Fibroblast of gingiva (primary cell): ENCODE measurements around the gene HIVEP3.

Experiments used
- DNase-seq: peaks from one replicate; pipeline ENCODE4 v3.0.0-alpha.2; 2011; ENCODE audit warnings: low read depth

The HIVEP3 gene

GRCh38 chr1:41650028-41650880 is 268.5 kb downstream of the HIVEP3 start:
- no peak for DNase-seq

- no peak for DNase-seq
These were observed 269.2 kb downstream of the HIVEP3 start for GRCh38 chr1:41649396-41650027.

- no peak for DNase-seq
These were observed 269.9 kb downstream of the HIVEP3 start for GRCh38 chr1:41648844-41649243.

GRCh38 chr1:41648230-41648629 is 270.5 kb downstream of the HIVEP3 start:
- no peak for DNase-seq

GRCh38 chr1:41647221-41648135 is 271.2 kb downstream of the HIVEP3 start:
- DNase-seq = no peak

DNA sequence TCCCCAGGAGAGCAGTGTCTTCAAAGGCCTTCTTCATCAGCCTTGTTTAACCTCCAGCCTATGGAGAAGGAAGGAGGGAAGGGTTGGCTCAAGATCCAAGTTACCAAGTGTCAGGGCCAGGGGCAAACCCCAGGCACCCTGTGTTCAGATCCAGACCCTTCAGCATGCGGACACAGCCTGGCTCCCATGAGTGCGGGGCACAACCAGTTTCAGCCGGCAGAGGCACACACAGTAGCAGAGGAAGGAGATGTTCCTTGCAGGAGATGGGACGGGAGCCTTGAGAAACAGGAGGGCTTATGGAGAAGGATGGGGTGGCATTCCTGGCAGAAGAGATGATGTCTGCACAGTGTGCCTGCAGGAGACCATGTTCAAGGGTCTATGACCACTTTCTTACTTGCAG is 272.5 kb downstream of the HIVEP3 start:
- no peak for DNase-seq

- DNase-seq = no peak
These were observed 273.7 kb downstream of the HIVEP3 start for GRCh38 chr1:41645062-41645461.

GRCh38 chr1:41642922-41643821 is 275.6 kb downstream of the HIVEP3 start:
- no peak for DNase-seq

- no peak for DNase-seq
These were observed 276.7 kb downstream of the HIVEP3 start for GRCh38 chr1:41641941-41642527.

DNA sequence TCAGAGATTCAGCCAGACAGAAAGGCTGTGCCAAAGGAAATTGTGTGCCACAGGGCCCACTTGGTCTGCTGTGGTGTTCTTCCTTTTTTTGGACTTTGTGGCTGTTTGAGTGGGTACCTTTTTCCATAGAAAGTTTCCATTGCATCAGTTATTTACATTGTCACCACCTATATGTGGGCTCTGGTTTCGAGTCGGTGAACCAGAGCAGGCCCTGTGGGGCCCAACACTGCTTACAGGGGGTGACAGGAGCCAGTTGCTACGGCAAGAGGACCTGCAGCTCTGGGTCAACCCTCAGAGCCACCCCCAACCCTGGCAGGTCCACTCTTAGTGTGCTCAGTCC is 277.3 kb downstream of the HIVEP3 start:
- DNase-seq = no peak

GRCh38 chr1:41640756-41641474 is 277.8 kb downstream of the HIVEP3 start:
- DNase-seq = no peak

DNA sequence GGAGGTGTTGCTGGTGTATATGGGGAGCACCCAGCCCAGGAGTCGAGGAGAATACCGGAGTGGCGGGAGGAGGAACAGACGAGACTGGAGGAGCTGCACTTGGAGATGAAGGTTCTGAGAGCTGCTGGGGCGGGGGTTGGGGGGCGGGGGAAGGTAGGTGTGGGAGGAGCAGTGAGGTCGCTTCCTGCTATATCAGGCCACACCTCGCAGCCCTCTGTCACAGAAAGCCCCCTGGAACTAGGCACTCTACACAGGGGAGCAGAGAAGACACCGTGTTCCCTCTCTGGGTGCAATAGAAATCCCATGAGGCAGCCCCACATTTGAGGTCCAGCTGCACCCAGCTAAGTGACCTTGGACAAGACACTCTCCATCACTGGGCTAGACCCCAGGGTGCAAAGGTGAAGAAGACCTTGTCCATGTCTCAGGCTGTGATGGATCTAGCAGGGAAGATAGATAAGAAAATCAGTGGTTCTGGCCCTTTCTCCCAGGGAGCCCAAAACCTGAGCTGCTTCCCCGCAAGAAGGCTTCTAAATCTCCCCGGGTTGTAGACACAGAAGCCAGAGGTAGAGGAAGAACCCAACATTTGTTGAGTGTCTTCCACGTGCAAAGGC is 278.5 kb downstream of the HIVEP3 start:
- no peak for DNase-seq

DNA sequence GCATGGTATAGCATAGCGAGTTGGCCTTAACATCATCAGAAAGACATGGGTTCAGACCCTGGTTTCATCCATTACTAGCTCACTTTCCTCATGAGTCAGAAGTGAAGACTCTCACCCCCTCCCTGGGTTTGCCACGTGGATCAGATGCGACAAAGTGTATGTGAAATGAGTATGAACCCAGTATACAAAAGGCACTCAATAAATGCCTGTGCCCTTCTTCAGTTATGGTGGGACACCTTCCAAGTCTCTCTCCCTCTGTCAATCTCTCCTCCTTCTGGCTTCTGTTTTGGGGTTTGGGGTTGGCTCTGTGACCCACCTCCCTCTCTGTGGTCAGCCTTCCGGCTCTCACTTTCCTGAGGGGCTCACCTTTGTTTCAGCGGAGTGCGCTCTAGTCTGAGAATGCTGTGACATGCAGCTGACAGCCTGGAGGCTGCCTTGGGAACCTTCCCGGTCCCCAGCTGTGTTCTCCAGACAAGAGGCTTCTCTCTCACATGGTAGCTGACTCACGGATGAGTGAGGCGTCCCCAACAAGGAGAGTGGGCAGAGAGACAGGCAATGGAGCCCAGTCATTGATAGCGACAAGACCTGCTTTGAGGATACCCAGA is 279.3 kb downstream of the HIVEP3 start:
- DNase-seq = peak; percentile 30

DNA sequence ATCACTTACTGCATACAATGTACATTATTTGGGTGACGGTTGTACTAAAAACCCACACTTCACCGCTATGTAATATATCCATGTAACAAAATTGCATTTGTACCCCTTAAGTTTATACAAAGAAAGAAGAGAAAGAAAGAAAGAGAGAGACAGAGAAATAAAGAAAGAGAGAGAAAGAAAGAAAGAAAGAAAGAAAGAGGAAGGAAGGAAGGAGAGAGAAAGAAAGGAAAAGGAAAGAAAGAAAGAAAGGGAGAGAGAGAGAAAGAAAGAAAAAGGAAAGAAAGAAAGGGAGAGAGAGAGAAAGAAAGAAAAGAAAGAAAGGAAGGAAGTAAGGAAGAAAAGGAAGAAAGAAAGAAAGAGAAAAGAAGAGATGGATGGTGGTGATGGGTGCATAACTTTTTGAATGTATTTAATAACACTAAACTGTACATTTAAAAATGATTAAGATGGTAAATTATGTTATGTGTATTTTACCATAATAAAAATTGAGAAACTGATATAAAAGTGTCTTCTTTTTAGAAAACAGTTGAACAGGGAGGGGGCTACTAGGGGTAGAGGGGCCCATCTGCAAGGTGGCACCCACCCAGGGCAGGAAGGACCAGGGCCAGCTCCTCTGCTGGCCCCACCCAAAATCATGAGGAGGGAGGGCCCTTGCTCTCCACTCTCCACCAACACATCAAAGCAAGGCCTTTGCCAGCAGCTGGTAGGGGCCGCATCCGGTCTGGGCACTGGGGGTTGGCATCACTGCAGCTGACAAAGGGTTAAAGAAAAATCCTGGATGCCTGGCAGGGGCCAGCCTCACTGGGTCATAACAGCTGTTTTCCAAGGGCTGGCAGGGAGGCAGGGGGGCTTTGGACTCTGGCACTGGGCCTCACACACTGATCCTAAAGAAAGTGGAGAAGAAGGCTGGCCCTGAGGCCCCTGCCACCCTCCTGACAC is 280.4 kb downstream of the HIVEP3 start:
- DNase-seq = no peak

DNA sequence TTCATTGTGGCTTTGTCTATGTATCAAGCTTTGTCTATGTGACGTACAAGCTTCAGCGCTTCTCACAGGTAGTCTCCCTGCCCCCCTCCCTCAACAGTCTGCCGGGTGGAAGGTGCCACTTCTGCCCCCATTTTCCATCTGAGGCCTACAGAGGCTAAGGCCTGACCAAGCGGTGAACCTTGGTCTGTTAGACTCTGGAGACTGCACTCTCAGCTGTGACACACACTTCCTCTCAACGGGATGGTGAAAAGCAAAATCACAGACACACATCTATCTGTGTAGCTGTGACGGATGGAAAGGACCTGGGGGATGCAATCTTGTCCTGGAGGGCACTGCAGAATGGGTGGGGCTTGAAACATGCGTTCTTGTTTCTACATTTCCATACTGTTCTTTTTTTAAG is 281.4 kb downstream of the HIVEP3 start:
- no peak for DNase-seq

DNA sequence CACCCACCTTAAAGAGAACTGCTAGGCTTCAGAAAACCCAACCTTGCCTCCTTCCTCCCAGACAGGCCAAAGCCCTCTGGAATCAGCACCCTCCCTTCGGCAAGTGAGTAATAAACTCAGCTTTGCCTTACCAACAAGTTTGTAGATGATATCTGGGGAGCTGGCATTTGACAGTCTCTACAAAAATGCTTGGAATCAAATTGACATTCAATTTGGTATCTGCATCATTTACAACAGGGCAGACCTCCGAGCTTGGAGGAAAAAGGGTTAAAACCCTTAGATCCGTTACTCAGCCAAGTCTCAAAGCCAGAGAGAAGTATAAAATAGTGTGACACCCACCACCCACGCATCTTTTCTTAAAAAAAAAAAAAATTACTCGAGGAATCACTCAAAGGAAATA is 285.0 kb downstream of the HIVEP3 start:
- DNase-seq = no peak

DNA sequence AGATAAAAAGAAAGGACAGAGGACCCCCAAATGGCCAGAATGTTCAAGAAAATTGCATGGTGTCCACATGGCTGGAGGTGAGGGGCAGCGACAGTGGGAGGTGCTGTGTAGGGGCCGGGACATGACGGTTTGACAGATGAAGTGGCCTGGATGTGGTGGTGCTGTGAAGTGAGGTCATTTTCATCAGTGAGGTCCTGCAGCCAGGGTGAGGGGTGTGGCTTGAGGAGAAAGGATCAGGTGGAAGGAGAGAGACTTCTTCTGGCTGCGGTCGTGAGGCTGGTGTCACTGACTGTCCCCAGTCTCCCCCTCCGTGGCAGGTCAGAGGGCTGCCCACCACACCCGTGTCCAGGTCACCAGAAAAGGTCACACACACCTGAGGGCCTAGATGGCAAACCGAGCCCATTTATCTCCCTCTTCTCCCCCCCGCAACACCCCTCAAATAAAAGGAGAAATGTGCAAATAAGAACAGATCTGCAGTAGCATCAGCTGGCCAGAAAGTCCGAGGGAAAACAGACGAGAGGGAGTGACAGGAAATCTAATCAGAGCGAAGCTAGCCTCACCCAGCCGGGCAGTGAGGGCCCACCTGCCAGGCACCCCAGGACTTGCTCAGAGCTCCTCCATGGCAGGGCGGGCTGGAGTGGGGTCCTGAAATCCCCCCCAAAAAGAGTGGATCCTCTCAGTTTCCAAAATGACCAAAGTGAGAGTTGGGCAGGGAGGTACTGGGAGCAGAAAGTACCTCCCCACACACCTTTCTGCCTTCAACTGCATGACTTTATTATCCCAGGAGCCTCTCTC is 285.7 kb downstream of the HIVEP3 start:
- DNase-seq = no peak

- DNase-seq = no peak
These were observed 286.8 kb downstream of the HIVEP3 start for GRCh38 chr1:41631971-41632370.
